HG03565 (cell line): Measurements from ENCODE around the gene TROAP.
"Not testable (repeated sequence)": the region's sequence is repeated elsewhere in the genome, so short reads cannot be mapped to it uniquely, and the experiment has no call there.

Experiments used
- ATAC-seq: cut with Tn5 transposase; IDR thresholded peaks from one replicate; pipeline ENCODE4 v1.9.1; 2021; ENCODE audit warnings: mild to moderate bottlenecking, moderate library complexity; ENCODE audit not compliant: unreplicated experiment

Gene TROAP

GRCh38 chr12:49366096-49366651 is 43.1 kb downstream of the TROAP start:
- no peak for ATAC-seq

- peak; percentile 45 for ATAC-seq
Measured at GRCh38 chr12:49366652-49367380, 43.8 kb downstream of the TROAP start.

GRCh38 chr12:49367381-49368239 is 44.6 kb downstream of the TROAP start, which contains the start of gene SPATS2:
Gene SPATS2, plus strand, starts transcription at chr12:49367462. Its CDS starts 93,551 bp downstream, at chr12:49461013.
- no peak for ATAC-seq

- ATAC-seq = no peak
Measured at GRCh38 chr12:49368240-49368600, 45.2 kb downstream of the TROAP start.

- peak; percentile 35 for ATAC-seq
Measured at GRCh38 chr12:49369411-49370145, 46.5 kb downstream of the TROAP start.

GRCh38 chr12:49370539-49370938 is 47.5 kb downstream of the TROAP start:
- ATAC-seq = no peak

GRCh38 chr12:49375406-49375805 is 52.4 kb downstream of the TROAP start:
- ATAC-seq = no peak

GRCh38 chr12:49377386-49377785 is 54.3 kb downstream of the TROAP start:
- no peak for ATAC-seq

GRCh38 chr12:49380184-49380583 is 57.1 kb downstream of the TROAP start:
- not testable (repeated sequence) for ATAC-seq
